ENCODE data around the gene CCDC85B.

- TF ChIP-seq NRF1 (IDR thresholded peaks at IDR 0.05; ENCODE audit: low read depth, low read length) (no peak), TCF12 (IDR thresholded peaks at IDR 0.05; ENCODE audit: low read depth, low read length) (no peak), CTCF (IDR thresholded peaks at IDR 0.05; ENCODE audit: control extremely low read depth in 1 of 3, insufficient read depth in 1 of 3, low read depth in 1 of 3, low read length in 3 of 3) (no peak), BCL11A (IDR thresholded peaks at IDR 0.05; ENCODE audit: low read depth in 2 of 2, low read length in 2 of 2) (no peak), BACH1 (IDR thresholded peaks at IDR 0.05; ENCODE audit: low read length) (no peak)
These were observed 29.3 kb downstream of the CCDC85B start for GRCh38 chr11:65919573-65920371.

Measured in H1 (cell line).